Hematopoietic multipotent progenitor cell treated with erythropoietin and hydrocortisone succinate and interleukin-3 and kit ligand, for 15 days (in vitro differentiated cells): ENCODE data around the gene GLI3.
A peak's percentile ranks its signal among the peaks of the same experiment; 100 is the strongest.

ENCODE experiments used
- DNase-seq: peaks from one replicate; pipeline ENCODE4 v3.0.0-alpha.2; 2015; ENCODE audit warnings: low spot score

Gene GLI3

DNA sequence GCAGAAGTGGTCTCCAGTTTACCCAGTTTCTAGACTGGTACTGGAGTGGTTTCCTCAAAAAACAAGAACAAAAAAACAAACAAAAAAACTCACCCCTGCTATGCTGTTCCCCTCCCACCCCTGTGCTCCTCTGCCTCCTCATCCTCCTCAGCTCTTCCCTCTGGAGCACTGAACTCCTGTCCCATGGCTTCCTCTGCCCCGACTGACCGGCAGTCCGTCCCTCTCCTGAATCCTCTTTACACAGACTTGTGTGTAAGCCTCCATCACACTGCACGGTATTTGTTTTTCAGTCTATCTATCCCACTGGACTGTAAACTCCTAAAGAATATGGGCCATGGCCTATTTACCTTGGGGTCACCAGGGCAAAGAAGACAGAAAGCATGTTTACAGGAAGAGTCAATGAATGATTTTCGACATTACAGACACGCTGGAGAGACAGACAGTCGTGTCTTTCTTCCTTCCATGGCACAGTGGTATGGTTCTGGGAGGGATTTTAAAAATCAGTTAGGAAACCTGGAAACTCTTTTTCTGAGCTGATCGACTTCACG, 265.3 kb downstream of the GLI3 start:
- DNase-seq = no peak

DNA sequence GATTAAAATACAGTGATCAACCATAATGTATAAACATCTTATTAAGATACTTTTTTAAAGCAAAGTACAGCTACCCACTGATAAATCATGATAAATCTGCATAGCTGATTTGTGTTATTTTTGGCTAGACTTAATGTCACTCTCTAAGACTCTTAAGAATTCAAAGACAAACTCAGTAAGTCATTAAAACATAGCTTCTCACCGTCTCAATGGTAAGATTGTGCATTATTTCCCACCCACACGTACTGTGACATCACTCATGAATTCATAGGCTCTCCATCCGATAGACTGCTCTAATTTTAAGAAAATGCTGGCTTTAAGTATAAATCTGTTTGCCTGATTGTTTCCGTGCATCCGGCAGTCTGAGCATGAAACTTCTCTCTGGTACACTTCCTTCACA, 266.1 kb downstream of the GLI3 start:
- DNase-seq = no peak

GRCh38 chr7:41969561-41970105, 267.4 kb downstream of the GLI3 start:
- DNase-seq = no peak

DNA sequence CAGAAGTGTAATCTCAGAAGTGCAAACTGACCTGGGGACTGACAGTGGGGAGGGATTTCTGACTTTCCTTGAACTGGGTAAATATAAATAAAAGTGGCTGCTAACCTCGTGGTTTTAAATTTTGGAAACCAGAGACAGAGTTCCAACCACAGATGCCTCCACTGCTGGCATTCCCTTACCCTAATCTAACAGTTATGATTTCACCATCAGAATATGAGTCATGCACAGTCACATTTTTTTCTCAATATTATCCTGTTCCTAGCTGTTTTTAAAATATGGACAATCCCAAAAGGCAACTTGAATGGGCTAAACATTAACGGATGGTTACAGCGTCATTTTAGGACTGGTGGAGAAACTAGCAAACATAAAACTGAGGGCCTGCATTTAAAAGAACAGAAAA, 269.9 kb downstream of the GLI3 start:
- no peak for DNase-seq

DNA sequence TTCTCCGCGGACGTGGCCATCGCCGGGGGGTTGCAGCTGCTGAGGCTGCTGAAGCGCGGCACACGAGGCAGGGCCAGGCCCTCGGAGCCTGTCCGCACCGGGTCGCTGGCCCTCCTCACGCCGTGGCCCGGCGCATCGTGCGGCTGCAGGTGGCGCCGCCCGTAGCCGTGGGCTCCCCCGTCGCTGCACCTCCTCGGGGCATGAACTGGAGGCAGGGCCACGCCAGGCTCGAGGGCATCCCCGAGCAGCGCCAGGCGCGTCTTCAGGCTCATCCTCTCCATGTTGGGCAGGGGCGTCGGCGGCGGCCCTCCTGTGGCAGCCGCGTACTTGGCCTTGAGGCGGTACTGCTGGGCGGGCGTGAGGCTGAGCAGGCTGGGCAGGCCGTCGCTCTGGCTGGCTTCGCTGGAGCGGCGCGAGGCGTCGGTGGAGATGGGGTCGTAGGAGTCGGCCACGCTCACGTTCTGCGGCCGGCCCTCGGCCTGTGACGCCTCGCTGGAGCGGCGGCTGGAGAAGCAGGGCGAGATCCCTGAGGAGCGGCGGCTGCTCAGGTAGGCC, 271.0 kb downstream of the GLI3 start:
- no peak for DNase-seq

DNA sequence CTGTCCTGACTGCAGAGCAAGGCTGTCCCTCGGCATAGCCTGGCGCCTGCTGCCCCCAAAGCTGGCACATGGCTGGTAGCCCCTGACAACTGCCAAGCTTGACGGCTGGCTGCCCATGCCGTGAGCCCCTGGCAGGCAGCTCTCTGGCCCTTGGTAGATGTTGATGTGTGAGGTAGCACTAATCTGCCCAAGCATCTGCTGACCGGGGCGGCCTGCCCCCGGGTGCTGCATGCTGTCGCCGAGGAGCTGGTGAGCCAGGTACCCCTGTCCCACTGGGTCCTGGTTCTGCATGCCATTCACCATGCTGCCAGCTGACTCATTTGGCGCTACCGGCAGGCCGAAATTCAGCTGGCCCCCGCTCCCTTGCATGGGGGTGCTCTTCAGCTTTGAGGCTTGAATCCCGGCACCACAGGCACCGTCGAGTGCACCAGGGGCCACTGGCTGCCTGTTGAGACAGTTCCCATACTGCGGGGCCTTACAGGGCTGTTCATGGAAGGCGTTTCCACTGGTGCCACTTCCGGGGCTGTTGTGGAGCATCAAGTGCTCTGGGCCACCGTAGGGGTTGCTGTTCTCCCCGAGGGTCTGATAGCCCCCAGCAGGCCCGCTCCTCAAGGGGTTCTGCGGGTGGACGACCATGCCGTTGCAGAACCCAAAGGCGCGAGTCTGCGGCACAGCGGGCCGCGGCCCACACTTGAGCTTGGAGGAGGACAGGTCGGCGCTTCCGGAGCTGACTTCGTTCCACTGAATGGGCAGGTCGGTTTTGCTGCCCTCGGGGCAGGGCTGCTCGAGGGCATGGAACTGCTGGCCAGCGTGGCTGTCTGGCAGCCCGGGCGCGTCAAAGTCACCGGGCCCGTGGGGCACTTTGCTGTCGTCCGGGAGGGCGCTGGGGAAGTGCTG, 271.9 kb downstream of the GLI3 start:
- DNase-seq = no peak

GRCh38 chr7:41964183-41964753, 272.7 kb downstream of the GLI3 start:
- DNase-seq = no peak

DNA sequence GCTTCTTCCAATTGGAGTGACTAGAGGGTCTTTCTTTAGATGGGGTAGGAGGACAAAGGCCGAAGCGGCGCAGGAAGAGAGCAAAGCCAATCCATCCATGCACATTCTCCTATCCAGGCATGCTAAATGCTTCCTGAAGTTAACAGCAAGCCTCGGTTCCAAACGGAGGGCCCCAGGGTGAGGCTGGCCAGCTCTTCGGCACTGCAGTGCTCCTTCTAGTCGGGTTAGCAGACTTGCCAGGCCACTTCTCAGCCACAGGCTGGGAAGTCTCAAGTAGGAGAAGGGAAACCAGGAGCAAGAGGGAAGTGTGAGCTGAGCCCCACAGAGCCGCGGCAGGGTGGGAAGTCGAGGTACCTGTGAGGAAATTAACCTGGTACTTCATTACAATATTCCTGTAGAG, 280.3 kb downstream of the GLI3 start:
- no peak for DNase-seq

- no peak for DNase-seq
These were observed 280.9 kb downstream of the GLI3 start for GRCh38 chr7:41955893-41956675.

DNA sequence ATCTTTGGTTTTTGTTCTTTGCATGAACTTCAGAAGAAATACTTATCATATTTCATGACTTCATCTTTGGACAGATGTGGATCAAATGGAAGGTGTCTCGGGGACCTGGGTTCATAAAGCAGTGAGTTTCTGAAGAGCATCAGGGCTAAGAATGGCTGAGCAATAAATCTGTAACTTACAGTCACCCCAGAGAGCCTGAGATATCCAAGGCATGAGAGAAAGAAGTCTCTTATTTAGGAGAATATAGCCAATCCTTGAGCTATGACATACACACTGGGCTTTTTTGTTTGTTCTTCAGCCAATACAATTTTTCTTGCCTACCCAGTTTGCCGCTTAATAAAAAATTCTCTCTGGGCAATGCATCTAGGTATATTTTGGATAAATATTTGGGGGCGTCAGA, 281.6 kb downstream of the GLI3 start:
- no peak for DNase-seq

DNA sequence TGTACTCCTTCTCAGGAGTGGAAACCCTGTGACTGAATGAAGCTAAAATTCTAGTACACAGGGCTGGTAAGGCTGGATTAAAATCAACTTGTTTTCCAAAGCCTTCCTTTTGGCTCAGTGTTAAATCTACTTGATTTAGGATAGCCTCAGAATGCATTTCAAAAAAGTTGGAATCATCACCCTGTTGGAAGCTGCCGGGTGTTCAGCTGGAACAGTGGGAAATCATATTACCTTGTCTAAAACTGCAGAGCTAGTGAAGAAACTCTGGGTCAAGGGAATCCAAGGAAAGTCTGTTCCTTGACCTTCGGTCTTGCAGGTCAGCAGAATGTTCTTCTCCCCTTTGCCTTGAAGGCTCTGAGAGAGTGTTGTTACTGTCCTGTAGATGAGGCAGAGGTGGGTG, 282.0 kb downstream of the GLI3 start:
- DNase-seq = no peak

- DNase-seq = no peak
These were observed 288.5 kb downstream of the GLI3 start for GRCh38 chr7:41948503-41948902.

DNA sequence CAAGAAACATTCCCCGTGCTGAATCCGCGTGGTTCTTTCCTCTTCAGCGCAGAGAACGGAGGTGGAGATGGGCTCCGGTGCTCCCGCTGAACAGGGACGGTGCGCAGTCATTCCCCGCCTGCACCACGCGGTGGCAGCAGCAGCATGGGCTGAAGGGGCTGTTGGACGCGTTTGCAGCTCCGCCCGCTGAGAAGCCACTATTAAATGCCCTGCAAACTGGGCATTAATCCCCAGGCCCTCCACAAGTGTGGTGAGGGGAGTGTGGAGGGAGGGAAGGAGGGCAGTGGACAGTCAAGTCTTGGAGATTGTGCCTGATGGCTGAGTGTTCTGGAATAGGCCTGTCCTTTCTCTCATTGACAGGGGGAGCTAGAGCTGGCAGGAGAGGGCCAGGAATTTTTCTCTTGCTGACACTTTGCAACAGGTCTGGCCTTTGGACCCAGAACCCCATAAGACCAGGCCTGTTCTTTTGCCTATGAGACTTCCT, 293.9 kb downstream of the GLI3 start:
- peak; percentile 12 for DNase-seq

DNA sequence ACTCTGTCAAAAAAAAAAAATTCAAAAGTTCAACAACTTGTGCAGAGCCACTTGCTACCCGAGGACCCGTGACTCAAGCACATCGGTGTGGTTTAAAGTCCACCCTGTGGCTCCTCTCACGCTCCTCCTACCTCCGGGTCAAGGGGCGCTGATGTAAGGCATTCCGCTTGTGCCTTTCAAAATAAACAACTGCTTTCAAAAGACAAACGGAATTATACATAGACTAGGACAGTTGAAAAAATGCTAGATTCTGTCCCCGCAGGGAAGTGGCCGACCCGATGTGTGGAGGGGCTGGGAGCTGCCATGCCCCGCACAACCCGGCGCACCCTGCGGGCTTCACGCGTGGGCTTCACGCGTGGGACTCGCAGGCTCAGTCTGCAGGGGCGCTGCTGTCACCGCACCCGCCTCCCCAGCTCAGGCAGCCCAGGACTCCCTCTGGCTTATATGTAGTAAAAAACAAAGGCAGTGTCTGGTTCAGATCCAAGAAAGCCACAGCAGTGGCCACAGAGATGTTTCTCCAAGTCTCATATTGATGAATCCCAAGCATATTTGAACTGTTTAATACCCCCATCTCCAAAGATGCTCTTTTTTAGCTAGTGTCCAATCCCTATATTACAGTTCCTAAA, 294.4 kb downstream of the GLI3 start:
- DNase-seq = no peak

- DNase-seq = peak; percentile 50
These were observed 296.2 kb downstream of the GLI3 start for GRCh38 chr7:41940760-41941343.

DNA sequence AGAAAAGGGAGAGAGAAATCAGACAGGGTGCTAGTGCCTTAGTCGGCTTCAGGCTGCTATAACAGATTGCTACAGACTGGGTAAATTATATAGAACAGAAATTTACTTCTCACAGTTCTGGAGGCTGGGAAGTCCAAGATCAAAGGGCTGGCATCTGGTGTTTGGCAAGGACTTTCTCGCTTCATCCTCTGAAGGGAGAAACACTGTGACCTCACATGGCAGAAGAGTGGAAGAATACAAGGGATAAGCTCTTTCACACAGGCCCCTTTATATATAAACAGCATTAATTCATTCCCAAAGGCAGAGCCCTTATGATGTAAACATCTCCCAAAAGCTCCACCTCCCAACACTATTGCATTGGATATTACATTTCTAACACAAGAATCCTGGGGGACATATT, 298.6 kb downstream of the GLI3 start:
- no peak for DNase-seq

GRCh38 chr7:41933427-41933826, 303.6 kb downstream of the GLI3 start:
- DNase-seq = no peak

GRCh38 chr7:41931263-41931646, 305.8 kb downstream of the GLI3 start:
- no peak for DNase-seq

DNA sequence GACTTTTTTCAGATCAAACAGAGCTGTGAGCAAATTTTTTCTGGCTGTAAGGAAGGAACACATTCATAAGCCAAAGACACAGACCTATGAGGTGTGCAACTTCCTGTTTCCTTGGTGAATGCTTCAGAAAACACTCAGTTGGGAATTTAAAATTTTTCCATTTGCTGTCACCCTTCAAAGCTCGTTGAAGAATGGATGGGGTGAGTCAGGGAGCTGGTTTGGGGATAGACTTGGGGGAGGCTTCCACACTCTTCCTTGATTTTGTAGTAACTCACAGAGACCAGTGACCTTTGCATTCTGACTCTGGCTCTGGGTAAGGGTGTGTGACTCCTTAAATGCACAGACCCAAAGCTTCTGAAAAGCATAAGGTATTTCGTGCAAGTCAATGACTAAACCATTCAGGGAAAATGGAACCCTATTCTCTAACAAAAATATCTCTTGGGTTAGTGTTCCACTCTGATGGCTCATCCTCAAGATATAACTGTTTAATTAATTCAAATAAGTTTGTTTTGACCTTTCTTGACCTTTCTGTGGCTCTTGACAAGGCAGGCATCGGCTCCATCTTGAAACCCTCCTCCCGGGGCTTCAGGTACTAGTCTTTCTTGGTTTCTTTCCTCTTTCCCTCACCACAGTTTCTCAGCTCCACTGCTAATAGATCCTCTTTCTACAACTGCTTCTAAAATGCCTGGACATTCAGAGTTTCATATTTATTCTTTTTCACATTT, 306.3 kb downstream of the GLI3 start:
- no peak for DNase-seq

DNA sequence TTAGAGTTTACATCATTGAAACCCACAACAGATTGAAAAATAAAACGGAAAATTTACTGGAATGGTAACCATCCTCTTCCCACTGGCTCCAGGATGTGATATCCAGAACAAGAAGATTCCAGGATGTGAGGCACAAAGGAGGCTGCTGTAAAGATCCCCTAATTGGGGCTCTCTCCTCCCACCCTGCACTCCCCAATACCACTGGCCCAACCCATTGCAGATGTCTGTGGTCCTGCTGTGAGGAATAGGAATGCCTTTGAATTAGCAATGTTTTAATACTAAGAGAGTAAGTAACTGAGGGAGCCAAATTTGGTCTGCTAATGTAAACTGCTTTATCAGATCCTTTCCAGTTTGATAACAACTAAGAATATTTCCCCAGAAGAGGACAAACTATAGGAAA, 308.2 kb downstream of the GLI3 start:
- DNase-seq = no peak
